Measurements from ENCODE around the gene CKB. TPM values are rescaled to one million over a fixed set of nuclear protein-coding genes. Genes with fewer than 3 reads are reported as not detected.

CKB gene
- total RNA-seq, 3 donors from 2014 or later = 1,316 to 3,346 (median 2,079) TPM

DNA sequence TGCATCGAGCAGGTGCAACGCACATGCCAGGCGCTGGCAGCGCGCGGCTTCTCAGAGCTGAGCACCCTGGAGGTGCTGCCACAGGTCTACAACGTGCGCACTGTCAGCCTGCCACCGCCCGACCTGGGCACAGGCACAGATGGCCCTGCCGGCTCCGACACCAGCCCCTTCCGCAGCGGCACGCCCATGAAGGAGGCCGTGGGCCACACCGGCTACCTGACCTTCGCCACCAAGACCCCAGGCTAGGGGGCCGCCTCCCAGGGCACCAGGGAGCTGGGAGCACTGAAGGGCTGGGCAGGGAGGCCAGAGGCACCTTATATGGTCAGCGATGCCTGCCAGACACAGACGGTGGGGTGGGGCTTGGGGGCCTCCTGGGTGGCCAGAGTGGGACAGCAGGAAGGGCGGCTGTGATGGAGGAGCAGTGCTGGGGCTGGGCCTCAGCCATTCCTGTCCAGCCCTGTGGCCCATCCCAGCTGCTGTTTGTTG, 12.0 kb upstream of the CKB start:
- peaks cover 20% of the 10 kb centered on the region for H3K4me1 ChIP-seq (ENCODE audit: low read depth)

DNA sequence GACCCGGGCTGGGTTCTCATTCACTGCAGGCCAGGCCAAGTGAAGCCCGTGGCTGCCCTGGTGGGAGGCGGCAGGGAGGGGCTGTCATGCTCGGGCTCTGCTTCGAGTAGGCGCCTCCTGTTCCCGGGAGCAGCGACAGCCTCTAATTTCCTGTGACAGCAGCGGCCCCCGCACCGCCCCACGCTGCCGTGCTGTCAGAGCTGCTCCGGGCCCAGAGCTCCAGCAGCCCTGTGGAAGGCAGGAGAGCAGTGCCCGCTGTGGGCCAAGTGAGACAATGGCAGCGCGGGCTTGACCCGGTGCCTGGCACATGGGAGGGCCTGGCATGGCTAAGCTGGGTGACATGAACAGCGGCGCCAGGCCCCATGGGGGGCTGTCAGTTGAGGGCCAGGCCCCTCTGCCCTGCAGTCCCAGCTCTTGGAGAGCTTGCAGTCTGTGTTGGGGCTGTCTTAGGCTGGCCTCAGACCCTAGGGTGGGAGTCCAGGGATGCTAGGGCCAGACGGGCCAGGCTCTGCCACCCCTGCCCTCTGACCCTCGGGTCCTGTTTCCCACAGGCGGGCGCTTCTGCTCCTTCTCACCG, 11.5 kb upstream of the CKB start:
- no peak for ATAC-seq
- intact Hi-C loops (cut with DNase I, micrococcal nuclease) = no loop called here
- DNase-seq = no peak
- Histone ChIP-seq H3K4me3 (no peak overlapping the region), H3K36me3 (ENCODE audit: low read depth) (no peaks in the 10 kb centered on the region), H3K4me1 (ENCODE audit: low read depth) (peaks cover 16% of the 10 kb centered on the region), H3K9me3 (no peaks in the 10 kb centered on the region)
- TF ChIP-seq, protein P1, sequence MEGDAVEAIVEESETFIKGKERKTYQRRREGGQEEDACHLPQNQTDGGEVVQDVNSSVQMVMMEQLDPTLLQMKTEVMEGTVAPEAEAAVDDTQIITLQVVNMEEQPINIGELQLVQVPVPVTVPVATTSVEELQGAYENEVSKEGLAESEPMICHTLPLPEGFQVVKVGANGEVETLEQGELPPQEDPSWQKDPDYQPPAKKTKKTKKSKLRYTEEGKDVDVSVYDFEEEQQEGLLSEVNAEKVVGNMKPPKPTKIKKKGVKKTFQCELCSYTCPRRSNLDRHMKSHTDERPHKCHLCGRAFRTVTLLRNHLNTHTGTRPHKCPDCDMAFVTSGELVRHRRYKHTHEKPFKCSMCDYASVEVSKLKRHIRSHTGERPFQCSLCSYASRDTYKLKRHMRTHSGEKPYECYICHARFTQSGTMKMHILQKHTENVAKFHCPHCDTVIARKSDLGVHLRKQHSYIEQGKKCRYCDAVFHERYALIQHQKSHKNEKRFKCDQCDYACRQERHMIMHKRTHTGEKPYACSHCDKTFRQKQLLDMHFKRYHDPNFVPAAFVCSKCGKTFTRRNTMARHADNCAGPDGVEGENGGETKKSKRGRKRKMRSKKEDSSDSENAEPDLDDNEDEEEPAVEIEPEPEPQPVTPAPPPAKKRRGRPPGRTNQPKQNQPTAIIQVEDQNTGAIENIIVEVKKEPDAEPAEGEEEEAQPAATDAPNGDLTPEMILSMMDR (IDR thresholded peaks at IDR 0.05) = no peak

More for the DNA sequence above, 12.0 kb upstream of the CKB start:
- ATAC-seq (no peak), DNase-seq (peak in 2 of 3 donors; percentile 47 to 58)
- H3K36me3 ChIP-seq (ENCODE audit: low read depth) = no peaks in the 10 kb centered on the region
- TF ChIP-seq, protein P1 (IDR thresholded peaks at IDR 0.05) = no peak
- no peak overlapping the region for H3K4me3 ChIP-seq
- intact Hi-C loops (cut with DNase I, micrococcal nuclease) = no loop called here
- H3K9me3 ChIP-seq = no peaks in the 10 kb centered on the region

DNA sequence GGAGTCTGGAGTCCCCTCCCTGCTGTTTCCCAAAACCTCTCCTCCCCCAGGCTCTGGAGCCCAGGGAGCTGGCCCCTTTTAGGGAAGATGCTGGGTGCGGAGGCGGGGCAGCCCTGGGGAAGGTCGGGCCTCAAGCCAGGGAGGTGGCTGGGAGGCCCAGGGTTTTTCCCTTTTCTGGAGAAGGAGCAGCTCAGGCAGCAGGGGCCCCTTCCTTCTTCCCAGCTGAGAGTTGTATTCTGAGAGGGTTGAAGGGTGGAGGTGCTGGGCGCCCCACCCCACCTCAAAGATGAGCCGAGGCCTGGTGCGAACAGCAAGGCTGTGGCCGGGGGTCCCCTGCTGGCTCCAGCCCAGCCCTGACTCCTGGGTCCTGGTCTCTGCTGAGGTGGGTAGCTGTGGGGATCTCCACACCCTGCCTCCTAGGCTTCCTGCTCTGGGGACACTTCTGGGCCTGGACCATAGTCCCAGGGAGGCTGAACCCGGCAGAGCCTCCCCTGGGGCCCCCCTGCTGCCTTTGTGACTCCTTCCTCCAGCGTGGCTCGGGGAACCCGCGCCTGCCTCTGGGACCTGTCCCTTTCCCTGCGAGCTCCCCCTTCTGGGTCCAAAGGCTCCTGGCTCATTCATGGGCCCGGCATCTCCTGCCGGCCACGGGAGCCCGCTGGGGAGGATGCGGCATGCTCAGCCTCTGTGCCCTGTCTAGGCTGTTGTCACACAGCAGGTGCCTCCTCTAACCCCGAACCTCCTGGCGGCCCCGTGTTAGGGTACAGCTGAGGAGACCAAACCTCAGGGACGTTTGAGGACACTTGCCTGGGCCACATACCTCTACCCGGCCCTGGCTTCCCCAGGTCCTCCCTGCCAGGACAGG, 10.7 kb upstream of the CKB start:
- no peaks in the 10 kb centered on the region for H3K36me3 ChIP-seq (ENCODE audit: low read depth)
- no peaks in the 10 kb centered on the region for H3K9me3 ChIP-seq
- no peak for ATAC-seq
- TF ChIP-seq, protein P1 (IDR thresholded peaks at IDR 0.05) = no peak
- H3K4me3 ChIP-seq = no peak overlapping the region
- intact Hi-C loops (cut with DNase I, micrococcal nuclease) = no loop called here
- peaks cover 11% of the 10 kb centered on the region for H3K4me1 ChIP-seq (ENCODE audit: low read depth)
- DNase-seq = no peak

DNA sequence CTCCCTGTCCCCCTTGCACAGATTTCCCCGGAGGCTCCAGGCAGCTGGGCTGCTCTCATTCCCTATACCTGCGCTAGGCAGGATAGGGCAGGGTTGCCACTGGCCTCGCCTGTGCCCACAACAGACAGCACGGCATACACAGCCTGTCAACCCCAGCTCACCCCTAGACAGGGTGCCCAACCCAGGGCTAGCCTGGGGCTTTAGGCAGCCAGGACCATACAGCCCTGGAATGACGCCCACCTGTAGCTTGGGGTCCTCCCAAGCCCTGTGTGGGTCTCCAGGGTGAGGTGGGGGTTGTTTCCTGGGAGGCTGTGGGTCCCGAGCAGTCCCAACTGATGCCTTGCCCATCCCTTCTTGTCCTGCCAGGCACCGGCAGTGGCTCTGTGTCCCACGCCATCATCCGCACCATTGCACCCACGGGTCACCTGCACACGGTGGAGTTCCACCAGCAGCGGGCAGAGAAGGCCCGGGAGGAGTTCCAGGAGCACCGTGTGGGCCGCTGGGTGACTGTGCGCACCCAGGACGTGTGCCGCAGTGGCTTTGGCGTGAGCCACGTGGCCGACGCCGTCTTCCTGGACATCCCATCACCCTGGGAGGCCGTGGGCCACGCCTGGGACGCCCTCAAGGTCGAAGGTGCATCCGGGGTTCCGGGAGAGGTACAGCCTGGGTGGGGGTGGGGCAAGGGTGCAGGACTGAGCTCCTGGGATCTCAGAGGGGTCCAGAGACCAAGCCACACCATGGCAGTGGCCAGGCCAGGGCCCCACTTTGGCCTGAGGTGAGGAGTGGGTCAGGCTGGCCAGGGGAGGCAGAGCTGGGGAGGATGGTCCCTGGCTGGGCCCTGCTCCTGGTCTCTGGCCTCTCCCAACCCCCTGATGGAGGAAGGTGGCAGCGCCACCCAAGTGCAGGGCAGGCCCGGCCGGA, 9.8 kb upstream of the CKB start:
- DNase-seq (no peak), ATAC-seq (no peak)
- H3K36me3 ChIP-seq (ENCODE audit: low read depth) = no peaks in the 10 kb centered on the region
- H3K9me3 ChIP-seq = no peaks in the 10 kb centered on the region
- H3K4me1 ChIP-seq (ENCODE audit: low read depth) = peaks cover 19% of the 10 kb centered on the region
- TF ChIP-seq, protein P1 (IDR thresholded peaks at IDR 0.05) = no peak
- intact Hi-C loops (cut with DNase I, micrococcal nuclease) = no loop called here
- no peak overlapping the region for H3K4me3 ChIP-seq

DNA sequence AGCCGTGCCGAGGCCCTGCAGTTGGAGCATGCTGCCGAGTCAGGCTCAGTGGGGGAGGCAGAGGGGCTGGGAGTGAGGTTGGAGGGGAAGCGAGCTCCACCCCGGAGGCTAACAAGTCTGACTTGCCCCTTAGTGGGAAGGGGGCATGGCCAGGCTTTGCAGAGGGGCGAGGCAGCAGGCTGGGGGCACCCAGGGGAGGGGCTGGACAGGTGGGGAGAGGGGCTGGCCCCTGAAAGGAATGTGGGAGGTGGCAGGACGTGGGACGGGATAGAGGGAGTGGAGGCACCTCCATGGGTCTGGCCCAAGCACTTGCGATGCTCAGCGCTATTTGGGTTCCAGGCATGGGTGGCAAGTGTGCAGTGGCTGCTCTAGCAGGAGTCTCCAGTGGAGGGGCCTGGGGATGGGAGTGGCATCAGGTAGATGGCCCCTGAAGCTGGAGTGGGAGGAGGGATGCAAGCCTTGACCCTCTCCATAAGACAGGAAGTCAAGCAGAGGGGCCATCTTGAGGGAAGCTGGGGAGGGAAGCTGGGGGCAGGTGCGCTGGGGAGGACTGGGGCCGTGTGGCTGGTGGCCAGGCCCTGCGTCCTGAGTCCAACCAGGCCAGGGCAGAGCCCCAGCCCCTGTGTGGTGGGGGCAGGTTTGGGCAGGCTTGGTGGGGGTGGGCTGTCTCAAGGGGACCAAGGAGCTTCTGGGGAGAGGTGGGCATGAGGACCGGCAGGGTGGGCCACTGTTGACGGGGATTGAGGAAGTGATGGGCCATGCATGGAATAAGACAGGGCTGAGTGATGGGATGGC, 9.0 kb upstream of the CKB start:
- no peaks in the 10 kb centered on the region for H3K9me3 ChIP-seq
- DNase-seq = peak in 1 of 3 donors; percentile 29
- TF ChIP-seq, protein P1 (IDR thresholded peaks at IDR 0.05) = no peak
- peaks cover 26% of the 10 kb centered on the region for H3K4me1 ChIP-seq (ENCODE audit: low read depth)
- no peak overlapping the region for H3K4me3 ChIP-seq
- H3K36me3 ChIP-seq (ENCODE audit: low read depth) = no peaks in the 10 kb centered on the region
- no peak for ATAC-seq
- intact Hi-C loops (cut with DNase I, micrococcal nuclease) = no loop called here
